Activated CD4-positive, alpha-beta T cell treated with anti-CD3 and anti-CD28 coated beads, Interleukin-2, amount 50 U/mL, for 1 hour (primary cell): ENCODE data around the gene EIF5AL1.
"Not testable (repeated sequence)": the region's sequence is repeated elsewhere in the genome, so short reads cannot be mapped to it uniquely, and the experiment has no call there.

Experiments
- DNase-seq: peaks from one replicate; pipeline ENCODE4 v3.0.0-alpha.2; 2020

The EIF5AL1 gene

GRCh38 chr10:79516532-79517205 lies 4.3 kb downstream of the EIF5AL1 start:
- DNase-seq = not testable (repeated sequence)

GRCh38 chr10:79517567-79517966 lies 5.2 kb downstream of the EIF5AL1 start:
- DNase-seq = not testable (repeated sequence)

- DNase-seq = not testable (repeated sequence)
These were observed 9.4 kb downstream of the EIF5AL1 start for GRCh38 chr10:79521751-79522150.

GRCh38 chr10:79522464-79522863 lies 10.1 kb downstream of the EIF5AL1 start:
- not testable (repeated sequence) for DNase-seq

GRCh38 chr10:79523157-79523853 lies 11.0 kb downstream of the EIF5AL1 start:
- not testable (repeated sequence) for DNase-seq

GRCh38 chr10:79525049-79525710 lies 12.8 kb downstream of the EIF5AL1 start:
- DNase-seq = not testable (repeated sequence)

GRCh38 chr10:79528261-79528660 lies 15.9 kb downstream of the EIF5AL1 start:
- DNase-seq = not testable (repeated sequence)

- not testable (repeated sequence) for DNase-seq
These were observed 21.0 kb downstream of the EIF5AL1 start for GRCh38 chr10:79533142-79533902.

- not testable (repeated sequence) for DNase-seq
These were observed 21.5 kb downstream of the EIF5AL1 start for GRCh38 chr10:79533903-79534175.

- DNase-seq = not testable (repeated sequence)
These were observed 26.0 kb downstream of the EIF5AL1 start for GRCh38 chr10:79538311-79538710.

- DNase-seq = not testable (repeated sequence)
These were observed 28.6 kb downstream of the EIF5AL1 start for GRCh38 chr10:79540930-79541329.

GRCh38 chr10:79542626-79543025 lies 30.3 kb downstream of the EIF5AL1 start:
- no peak for DNase-seq

GRCh38 chr10:79544408-79544807 lies 32.1 kb downstream of the EIF5AL1 start:
- DNase-seq = not testable (repeated sequence)

GRCh38 chr10:79544926-79545659 lies 32.8 kb downstream of the EIF5AL1 start:
- not testable (repeated sequence) for DNase-seq

GRCh38 chr10:79547128-79547527 lies 34.8 kb downstream of the EIF5AL1 start:
- not testable (repeated sequence) for DNase-seq

GRCh38 chr10:79547973-79548372 lies 35.6 kb downstream of the EIF5AL1 start:
- no peak for DNase-seq

- no peak for DNase-seq
These were observed 39.8 kb downstream of the EIF5AL1 start for GRCh38 chr10:79552143-79552542.

- no peak for DNase-seq
These were observed 43.3 kb downstream of the EIF5AL1 start for GRCh38 chr10:79555354-79556309.

GRCh38 chr10:79556961-79557360 lies 44.6 kb downstream of the EIF5AL1 start:
- not testable (repeated sequence) for DNase-seq

GRCh38 chr10:79559726-79560125 lies 47.4 kb downstream of the EIF5AL1 start:
- no peak for DNase-seq

GRCh38 chr10:79560160-79560709 lies 47.9 kb downstream of the EIF5AL1 start, which contains the start of gene SFTPA2:
Gene SFTPA2 (minus strand): TSS chr10:79560407. CDS start chr10:79559483, 924 bp downstream.
- no peak for DNase-seq
